ENCODE data around the gene AOC3.
"Not testable (repeated sequence)": the region's sequence is repeated elsewhere in the genome, so short reads cannot be mapped to it uniquely, and the experiment has no call there.

AOC3 gene

DNA sequence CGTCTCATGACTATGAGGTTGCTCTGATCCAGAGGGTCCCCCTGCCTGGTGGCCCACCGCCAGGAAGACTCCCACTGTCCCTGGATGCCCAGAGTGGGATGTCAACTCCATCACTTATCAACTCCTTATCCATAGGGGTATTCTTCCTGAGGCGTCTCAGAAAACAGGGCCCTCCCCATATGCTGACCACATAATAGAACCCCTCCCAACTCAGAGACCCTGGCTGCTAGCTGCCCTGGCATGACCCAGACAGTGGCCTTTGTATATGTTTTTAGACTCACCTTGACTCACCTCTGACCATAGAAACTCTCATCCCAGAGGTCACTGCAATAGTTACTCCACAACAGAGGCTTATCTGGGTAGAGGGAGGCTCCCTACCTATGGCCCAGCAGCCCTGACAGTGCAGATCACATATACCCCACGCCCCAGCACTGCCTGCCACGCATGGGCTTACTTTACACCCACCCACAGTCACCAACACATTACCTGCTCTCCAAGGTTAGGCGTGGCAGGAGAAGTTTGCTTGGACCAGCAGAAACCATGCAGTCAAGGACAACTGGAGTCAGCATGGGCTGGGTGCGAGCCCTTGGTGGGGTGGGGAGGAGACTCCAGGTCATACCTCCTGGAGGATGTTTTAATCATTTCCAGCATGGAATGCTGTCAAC is 47.3 kb downstream of the AOC3 start:
- no peak for DNase-seq

DNA sequence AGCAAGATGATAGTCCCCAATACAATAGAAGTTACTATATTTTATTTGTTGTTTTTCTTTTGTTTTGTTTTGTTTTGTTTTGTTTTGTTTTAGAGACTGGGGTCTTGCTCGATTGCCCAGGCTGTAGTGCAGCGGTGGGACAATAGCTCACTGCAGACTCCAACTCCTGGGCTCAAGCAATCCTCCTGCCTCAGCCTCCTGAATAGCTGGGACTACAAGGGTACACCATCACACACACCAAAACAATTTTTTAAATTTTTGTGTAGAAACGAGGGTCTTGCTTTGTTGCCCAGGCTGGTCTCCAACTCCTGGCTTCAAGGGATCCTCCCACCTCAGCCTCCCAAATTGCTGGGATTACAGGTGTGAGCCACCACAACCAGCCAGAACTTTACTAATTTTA is 49.0 kb downstream of the AOC3 start:
- DNase-seq, result not testable (repeated sequence)

DNA sequence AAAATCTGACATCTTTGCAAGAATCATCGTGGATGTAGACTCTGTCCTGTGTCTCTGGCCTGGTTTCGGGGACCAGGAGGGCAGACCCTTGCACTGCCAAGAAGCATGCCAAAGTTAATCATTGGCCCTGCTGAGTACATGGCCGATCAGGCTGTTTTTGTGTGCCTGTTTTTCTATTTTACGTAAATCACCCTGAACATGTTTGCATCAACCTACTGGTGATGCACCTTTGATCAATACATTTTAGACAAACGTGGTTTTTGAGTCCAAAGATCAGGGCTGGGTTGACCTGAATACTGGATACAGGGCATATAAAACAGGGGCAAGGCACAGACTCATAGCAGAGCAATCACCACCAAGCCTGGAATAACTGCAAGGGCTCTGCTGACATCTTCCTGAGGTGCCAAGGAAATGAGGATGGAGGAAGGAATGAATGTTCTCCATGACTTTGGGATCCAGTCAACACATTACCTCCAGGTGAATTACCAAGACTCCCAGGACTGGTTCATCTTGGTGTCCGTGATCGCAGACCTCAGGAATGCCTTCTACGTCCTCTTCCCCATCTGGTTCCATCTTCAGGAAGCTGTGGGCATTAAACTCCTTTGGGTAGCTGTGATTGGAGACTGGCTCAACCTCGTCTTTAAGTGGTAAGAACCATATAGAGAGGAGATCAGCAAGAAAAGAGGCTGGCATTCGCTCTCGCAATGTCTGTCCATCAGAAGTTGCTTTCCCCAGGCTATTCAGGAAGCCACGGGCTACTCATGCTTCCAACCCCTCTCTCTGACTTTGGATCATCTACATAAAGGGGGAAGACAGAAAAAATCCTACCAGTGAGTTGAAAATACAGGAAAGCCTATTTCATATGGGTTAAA is 49.7 kb downstream of the AOC3 start, which contains the start of gene G6PC1:
TSS of gene G6PC1 (plus strand) at position 340 of the 872 bp plus-strand sequence. CDS start at position 418, 78 bp downstream.
- no peak for DNase-seq

DNA sequence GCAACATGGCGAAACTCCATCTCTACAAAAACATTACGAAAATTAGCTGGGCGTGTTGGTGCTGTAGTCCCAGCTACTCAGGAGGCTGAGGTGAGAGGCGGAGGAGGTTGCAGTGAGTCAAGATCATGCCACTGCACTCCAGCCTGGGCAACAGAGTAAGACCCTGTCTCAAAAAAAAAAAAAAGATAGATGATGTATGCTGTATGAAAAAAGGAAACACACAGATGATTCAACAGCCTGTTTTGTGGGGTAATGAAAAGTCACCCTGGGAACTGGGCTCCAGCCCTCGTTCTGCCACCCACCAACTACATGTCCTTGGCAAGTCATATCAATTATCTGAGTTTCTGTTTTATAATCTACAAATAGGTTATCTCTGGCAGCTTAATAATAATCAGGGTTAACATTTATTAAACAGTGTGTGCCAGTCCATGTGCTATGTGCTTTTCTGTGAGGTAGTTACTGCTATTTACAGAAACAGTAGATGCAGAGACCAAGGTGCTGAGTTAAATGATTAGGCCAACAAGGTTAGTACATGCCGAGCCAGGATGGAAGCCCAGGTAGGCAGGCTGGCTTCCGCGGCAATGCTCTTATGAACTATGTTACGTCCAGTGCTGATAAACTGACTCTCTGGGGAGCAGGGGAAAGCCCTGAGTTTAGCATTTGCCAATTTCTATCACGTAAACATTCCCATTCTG is 50.7 kb downstream of the AOC3 start:
- no peak for DNase-seq

DNA sequence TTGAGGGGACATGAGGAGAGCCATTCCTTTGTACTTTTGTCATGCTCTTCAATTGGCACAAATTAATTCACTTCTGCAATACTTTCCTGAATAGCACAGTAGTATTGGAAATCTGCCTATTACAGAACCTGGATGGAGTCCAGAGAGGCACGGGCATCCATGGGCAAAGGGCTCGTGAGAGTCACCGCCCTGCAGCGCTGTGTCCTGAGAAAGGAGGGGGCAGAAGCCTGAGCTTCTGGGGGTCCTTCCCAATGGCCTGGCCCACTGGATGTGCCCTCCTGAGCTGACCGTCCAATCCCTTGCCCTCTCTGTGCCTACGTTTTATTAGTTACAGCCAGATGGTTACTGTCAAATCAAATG is 53.1 kb downstream of the AOC3 start:
- no peak for DNase-seq

DNA sequence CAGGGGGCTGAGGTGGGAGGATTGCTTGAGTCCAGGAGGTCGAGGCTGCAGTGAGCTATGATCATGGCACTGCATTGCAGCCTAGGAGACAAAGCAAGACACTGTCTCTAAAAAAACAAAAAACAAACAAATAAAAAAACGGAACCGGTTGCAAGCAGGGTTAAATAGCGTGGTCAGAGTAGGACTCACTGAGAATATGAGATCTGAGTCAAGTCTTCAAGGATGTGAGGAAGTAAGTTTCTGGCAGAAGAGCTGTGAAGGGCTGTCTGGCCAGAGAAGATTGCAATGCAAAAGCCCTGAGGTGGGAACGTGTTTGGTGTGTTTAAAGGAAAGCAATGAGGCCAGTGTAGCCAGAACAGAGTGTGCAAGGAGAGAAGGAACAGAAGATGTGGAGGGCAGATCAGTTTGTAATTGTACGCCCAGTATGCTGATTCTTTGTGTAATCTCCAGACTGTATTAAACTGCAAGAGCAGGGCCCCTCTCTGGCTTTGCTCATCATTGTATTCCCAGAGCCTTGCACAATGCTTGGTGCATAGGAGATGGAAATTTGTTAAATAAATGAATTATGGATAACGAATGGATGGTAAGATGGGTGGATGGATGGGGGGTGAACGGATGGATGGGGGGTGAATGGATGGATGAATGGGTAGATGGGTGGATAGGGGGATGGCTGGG is 55.9 kb downstream of the AOC3 start:
- no peak for DNase-seq
